ENCODE measurements around the gene DUSP3. TPM values are rescaled to one million over a fixed set of nuclear protein-coding genes. Genes with fewer than 3 reads are reported as not detected.
A peak's percentile ranks its signal among the peaks of the same experiment; 100 is the strongest.

Gene DUSP3
- total RNA-seq, 2 experiments from 2014 or later: 10.6 to 12.6 TPM

- no peak overlapping the region for H3K4me3 Mint-ChIP-seq
- H3K4me3 ChIP-seq (ENCODE audit: low read length): no peak overlapping the region
- peak in 1 of 14 experiments; percentile 49 for DNase-seq
- CTCF ChIA-PET: interaction anchor here (0.7 kb wide), 2 partner anchors 118 to 1404 kb away, joined by 3 read pairs; no protein-coding TSS in a partner anchor
- peaks cover 47% of the 10 kb centered on the region for H3K27me3 Mint-ChIP-seq
- no peak overlapping the region for H3K27ac ChIP-seq (ENCODE audit: low read depth in 1 of 2, low read length in 2 of 2)
- no peak overlapping the region for H3K27ac Mint-ChIP-seq
- H3K9me3 ChIP-seq (ENCODE audit: control insufficient read depth in 1 of 2, insufficient read depth in 1 of 2, low read length in 2 of 2): no peaks in the 10 kb centered on the region
- H3K4me1 Mint-ChIP-seq (ENCODE audit: low read depth): peaks cover 10% of the 10 kb centered on the region
- H3K4me1 ChIP-seq (ENCODE audit: insufficient read depth, low read length): no peaks in the 10 kb centered on the region
- no peaks in the 10 kb centered on the region for H3K36me3 ChIP-seq (ENCODE audit: insufficient read depth, low read length)
- TF ChIP-seq, protein P1, sequence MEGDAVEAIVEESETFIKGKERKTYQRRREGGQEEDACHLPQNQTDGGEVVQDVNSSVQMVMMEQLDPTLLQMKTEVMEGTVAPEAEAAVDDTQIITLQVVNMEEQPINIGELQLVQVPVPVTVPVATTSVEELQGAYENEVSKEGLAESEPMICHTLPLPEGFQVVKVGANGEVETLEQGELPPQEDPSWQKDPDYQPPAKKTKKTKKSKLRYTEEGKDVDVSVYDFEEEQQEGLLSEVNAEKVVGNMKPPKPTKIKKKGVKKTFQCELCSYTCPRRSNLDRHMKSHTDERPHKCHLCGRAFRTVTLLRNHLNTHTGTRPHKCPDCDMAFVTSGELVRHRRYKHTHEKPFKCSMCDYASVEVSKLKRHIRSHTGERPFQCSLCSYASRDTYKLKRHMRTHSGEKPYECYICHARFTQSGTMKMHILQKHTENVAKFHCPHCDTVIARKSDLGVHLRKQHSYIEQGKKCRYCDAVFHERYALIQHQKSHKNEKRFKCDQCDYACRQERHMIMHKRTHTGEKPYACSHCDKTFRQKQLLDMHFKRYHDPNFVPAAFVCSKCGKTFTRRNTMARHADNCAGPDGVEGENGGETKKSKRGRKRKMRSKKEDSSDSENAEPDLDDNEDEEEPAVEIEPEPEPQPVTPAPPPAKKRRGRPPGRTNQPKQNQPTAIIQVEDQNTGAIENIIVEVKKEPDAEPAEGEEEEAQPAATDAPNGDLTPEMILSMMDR (IDR thresholded peaks at IDR 0.05): no peak
- no peak for ATAC-seq (ENCODE audit: poor library complexity)
- POLR2A ChIA-PET: no interaction called here
- no peaks in the 10 kb centered on the region for H3K9me3 Mint-ChIP-seq
- no peaks in the 10 kb centered on the region for H3K36me3 Mint-ChIP-seq (ENCODE audit: low read depth)
- H3K27me3 ChIP-seq (ENCODE audit: control insufficient read depth in 1 of 2, insufficient read depth in 2 of 2, low read length in 2 of 2): peaks cover 0 to 2% of the 10 kb centered on the region in 2 experiments
- intact Hi-C loops (cut with DNase I, micrococcal nuclease): no loop called here
Measured at GRCh38 chr17:43791589-43791988, 12.8 kb upstream of the DUSP3 start.

- TF ChIP-seq, protein P1 (IDR thresholded peaks at IDR 0.05): no peak
- Histone ChIP-seq H3K27ac (ENCODE audit: low read depth in 1 of 2, low read length in 2 of 2) (no peak overlapping the region), H3K4me3 (ENCODE audit: low read length) (no peak overlapping the region), H3K9me3 (ENCODE audit: control insufficient read depth in 1 of 2, insufficient read depth in 1 of 2, low read length in 2 of 2) (no peaks in the 10 kb centered on the region), H3K36me3 (ENCODE audit: insufficient read depth, low read length) (no peaks in the 10 kb centered on the region), H3K27me3 (ENCODE audit: control insufficient read depth in 1 of 2, insufficient read depth in 2 of 2, low read length in 2 of 2) (peaks cover 0 to 4% of the 10 kb centered on the region in 2 experiments), H3K4me1 (ENCODE audit: insufficient read depth, low read length) (no peaks in the 10 kb centered on the region)
- ChIA-PET CTCF (interaction anchor here (1.0 kb wide), 1 partner anchor 25 kb away, joined by 3 read pairs; no protein-coding TSS in a partner anchor), POLR2A (interaction anchor here (0.6 kb wide), 1 partner anchor 11 kb away, joined by 3 read pairs; the partner anchor contains the start of gene DUSP3)
- Mint-ChIP-seq H3K9me3 (no peaks in the 10 kb centered on the region), H3K4me3 (no peak overlapping the region), H3K27ac (no peak overlapping the region), H3K36me3 (ENCODE audit: low read depth) (no peaks in the 10 kb centered on the region), H3K27me3 (peaks cover 43% of the 10 kb centered on the region), H3K4me1 (ENCODE audit: low read depth) (peaks cover 10% of the 10 kb centered on the region)
- DNase-seq (no peak), ATAC-seq (ENCODE audit: poor library complexity) (no peak)
- intact Hi-C loops (cut with DNase I, micrococcal nuclease): no loop called here
Measured at GRCh38 chr17:43790311-43790940, 11.6 kb upstream of the DUSP3 start.

DNA sequence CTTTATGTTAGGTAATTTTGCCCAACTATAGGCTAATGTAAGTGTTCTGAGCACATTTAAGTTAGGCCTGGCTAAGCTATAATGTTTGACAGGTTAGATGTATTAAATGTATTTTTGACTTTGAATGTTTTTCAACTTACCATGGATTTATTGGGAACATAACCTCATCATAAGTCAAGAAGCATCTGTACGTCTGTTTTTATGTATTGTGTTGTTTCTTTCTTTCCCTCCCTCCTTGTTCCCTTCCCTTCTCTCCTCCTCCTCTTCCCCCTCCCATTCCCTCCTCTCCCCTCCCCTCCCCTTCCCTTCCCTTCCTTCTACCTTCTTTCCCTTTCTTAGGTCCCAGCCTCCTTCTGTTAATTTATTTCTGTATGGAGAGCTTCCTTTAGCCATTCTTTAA is 10.7 kb upstream of the DUSP3 start:
- H3K27ac Mint-ChIP-seq: no peak overlapping the region
- intact Hi-C loops (cut with DNase I, micrococcal nuclease): no loop called here
- no peak overlapping the region for H3K4me3 Mint-ChIP-seq
- H3K9me3 ChIP-seq (ENCODE audit: control insufficient read depth in 1 of 2, insufficient read depth in 1 of 2, low read length in 2 of 2): no peaks in the 10 kb centered on the region
- H3K27me3 Mint-ChIP-seq: peaks cover 45% of the 10 kb centered on the region
- DNase-seq: no peak
- no peaks in the 10 kb centered on the region for H3K36me3 Mint-ChIP-seq (ENCODE audit: low read depth)
- H3K27me3 ChIP-seq (ENCODE audit: control insufficient read depth in 1 of 2, insufficient read depth in 2 of 2, low read length in 2 of 2): peaks cover 0 to 4% of the 10 kb centered on the region in 2 experiments
- H3K36me3 ChIP-seq (ENCODE audit: insufficient read depth, low read length): no peaks in the 10 kb centered on the region
- H3K4me1 Mint-ChIP-seq (ENCODE audit: low read depth): peaks cover 10% of the 10 kb centered on the region
- no peak overlapping the region for H3K27ac ChIP-seq (ENCODE audit: low read depth in 1 of 2, low read length in 2 of 2)
- ChIA-PET CTCF (interaction anchor here (1.0 kb wide), 1 partner anchor 24 kb away, joined by 3 read pairs; no protein-coding TSS in a partner anchor), POLR2A (interaction anchor here (0.6 kb wide), 1 partner anchor 11 kb away, joined by 3 read pairs; the partner anchor contains the start of gene DUSP3)
- no peaks in the 10 kb centered on the region for H3K9me3 Mint-ChIP-seq
- H3K4me1 ChIP-seq (ENCODE audit: insufficient read depth, low read length): no peaks in the 10 kb centered on the region
- TF ChIP-seq, protein P1 (IDR thresholded peaks at IDR 0.05): no peak
- H3K4me3 ChIP-seq (ENCODE audit: low read length): no peak overlapping the region
- no peak for ATAC-seq (ENCODE audit: poor library complexity)

Measured in CD4-positive, alpha-beta T cell (primary cell).